GM12878 (cell line): Measurements from ENCODE around the gene OAF. TPM values are rescaled to one million over a fixed set of nuclear protein-coding genes. Genes with fewer than 3 reads are reported as not detected.

ENCODE experiments used
- ATAC-seq: fragments of 200-7000 bp; cut with Tn5 transposase; 3 replicates; pipeline ENCODE4 v1.9.1; 2020; ENCODE audit warnings: mild to moderate bottlenecking, moderate library complexity
- BruUV-seq: library from RNA; stranded (reverse); fragments of 400-500 nt; replicated peaks from 2 replicates; lab custom pipeline; 2021; lab: Mats Ljungman, UMichigan
- CTCF ChIA-PET: fragments of 300-600 bp; sonication (Branson Sonifier 250); formaldehyde crosslinking; extraction: SDS; loops from one replicate; lab custom pipeline; 2021; ENCODE audit warnings: inconsistent platforms; lab: Yijun Ruan, JAX
- POLR2A ChIA-PET: fragments of 350-600 bp; formaldehyde crosslinking; extraction: SDS; loops from one replicate; lab custom pipeline; 2021; ENCODE audit warnings: inconsistent platforms; lab: Charles Lee
- RAD21 ChIA-PET: fragments of 300-600 bp; sonication (Branson Sonifier 250); formaldehyde crosslinking; loops from one replicate; lab custom pipeline; 2023; ENCODE audit warnings: antibody characterized with exemption; ENCODE audit not compliant: unreplicated experiment; lab: Charles Lee
- SMC1A ChIA-PET: fragments of 300-600 bp; sonication (Branson Sonifier 250); formaldehyde crosslinking; loops from one replicate; lab custom pipeline; 2023; ENCODE audit not compliant: unreplicated experiment, uncharacterized antibody; lab: Charles Lee
- DNase-seq: peaks from one replicate; pipeline ENCODE4 v3.0.0-alpha.2; 2011; ENCODE audit warnings: low read depth, low spot score
- FAIRE-seq: peaks from 3 replicates; lab custom pipeline; 2011; peaks lifted over from hg19 to GRCh38; lab: Jason Lieb, UNC
- H2AFZ ChIP-seq: 2 replicates; pipeline ENCODE4 v1.6.0; 2011; ENCODE audit warnings: low read depth, low read length, control low read depth; ENCODE audit not compliant: control insufficient read depth
- H3K27ac ChIP-seq: 2 replicates; pipeline ENCODE4 v1.5.1; 2011; ENCODE audit warnings: control low read depth; ENCODE audit not compliant: control insufficient read depth, insufficient read depth
- H3K27me3 ChIP-seq, 2 experiments: replicated peaks in 1 of 2; 2 replicates each; pipeline versions ENCODE4 v1.6.0 to v1.6.1; 2011; ENCODE audit warnings: low read length in 1 of 2; ENCODE audit not compliant: control insufficient read depth in 2 of 2, insufficient read depth in 2 of 2
- H3K36me3 ChIP-seq, 2 experiments: 2 replicates each; pipeline ENCODE4 v1.5.1; 2011; ENCODE audit warnings: low read length in 1 of 2; ENCODE audit not compliant: control insufficient read depth in 2 of 2, insufficient read depth in 2 of 2
- H3K4me1 ChIP-seq: 2 replicates; pipeline ENCODE4 v1.6.1; 2011; ENCODE audit warnings: mild to moderate bottlenecking, low read length, moderate library complexity, mixed read lengths; ENCODE audit not compliant: control insufficient read depth, insufficient read depth
- H3K4me2 ChIP-seq: 2 replicates; pipeline ENCODE4 v1.6.0; 2011; ENCODE audit warnings: control low read depth; ENCODE audit not compliant: control insufficient read depth, insufficient read depth
- H3K4me3 ChIP-seq: fragments of 200-600 bp; sonication (generic); 2 replicates; pipeline ENCODE4 v1.5.1; 2016
- H3K79me2 ChIP-seq: 2 replicates; pipeline ENCODE4 v1.6.0; 2011; ENCODE audit warnings: low read length; ENCODE audit not compliant: control insufficient read depth, insufficient read depth
- H3K9ac ChIP-seq: 2 replicates; pipeline ENCODE4 v1.8.0; 2011; ENCODE audit warnings: low read length, control low read depth, mixed read lengths; ENCODE audit not compliant: control insufficient read depth, insufficient read depth
- H3K9me3 ChIP-seq: replicated peaks from 3 replicates; pipeline ENCODE4 v1.5.1; 2011; ENCODE audit warnings: mild to moderate bottlenecking, low read length; ENCODE audit not compliant: control insufficient read depth, insufficient read depth
- H4K20me1 ChIP-seq: 2 replicates; pipeline ENCODE4 v1.6.0; 2011; ENCODE audit not compliant: control insufficient read depth, insufficient read depth
- ETV6 ChIP-seq, 2 experiments: fragments of 450-650 bp in 1 of 2; IDR thresholded peaks in 1 of 2; conservative IDR thresholded peaks in 1 of 2; 2 replicates each; pipeline ENCODE4 v1.6.1; 2014; ENCODE audit warnings: antibody characterized with exemption in 1 of 2, borderline replicate concordance in 1 of 2, low read depth in 1 of 2, mild to moderate bottlenecking in 1 of 2, moderate library complexity in 1 of 2
- FOS ChIP-seq: IDR thresholded peaks from 3 replicates; pipeline ENCODE4 v1.6.1; 2011; ENCODE audit warnings: borderline replicate concordance; ENCODE audit not compliant: insufficient read length; ENCODE audit errors: extremely low read depth
- NFYB ChIP-seq: IDR thresholded peaks from 2 replicates; pipeline ENCODE4 v1.6.1; 2011; ENCODE audit warnings: low read depth, mild to moderate bottlenecking, low read length, improper control_type of control experiment, moderate library complexity; ENCODE audit not compliant: insufficient read depth
- ZNF687 ChIP-seq: fragments of 450-650 bp; IDR thresholded peaks from 2 replicates; pipeline ENCODE4 v1.6.1; 2017; ENCODE audit warnings: mild to moderate bottlenecking, moderate library complexity
- WGBS: methylation state at CpG from one replicate; pipeline ENCODE4 v1.1.6; 2016; ENCODE audit warnings: low lambda C conversion rate; ENCODE audit not compliant: insufficient replicate concordance, insufficient coverage; ENCODE audit errors: missing lambda C conversion rate; 5-methylcytosine and 5-hydroxymethylcytosine counted together
- in situ Hi-C: fragments of 300-500 bp; cut with MboI; formaldehyde crosslinking; loops from 9 replicates; pipeline ENCODE4 v1.14.3; 2018; ENCODE audit warnings: mixed read lengths
- intact Hi-C: fragments of 100-400 bp; cut with micrococcal nuclease; formaldehyde crosslinking; loops from one replicate; pipeline ENCODE4 v1.14.2; 2022; ENCODE audit not compliant: unreplicated experiment
- polyA plus RNA-seq, 11 experiments: library from polyadenylated mRNA; depleted of rRNA in 4 of 11; unstranded in 6 of 11; stranded (reverse) in 5 of 11; fragments of >200 nt; fragmentation: Nextera tagmentation in 4 of 11; fragmentation: Illumina TruSeq in 1 of 11; extraction: Ambion mirVana in 4 of 11; extraction: Trizol in 1 of 11; gene quantifications; 1 replicate in 1 of 11; 2 replicates in 10 of 11; pipeline versions ENCODE4 v1.2.1 to v1.2.3, GENCODE V29; 2011 to 2016; ENCODE audit warnings: inconsistent platforms in 2 of 11, missing spikeins in 2 of 11, low read depth in 1 of 11
- total RNA-seq, 4 experiments: library from RNA; depleted of rRNA in 3 of 4; stranded (reverse); fragments of >200 nt in 3 of 4; fragmentation: Illumina TruSeq in 1 of 4; extraction: Trizol in 1 of 4; gene quantifications; 2 replicates each; pipeline versions ENCODE4 v1.2.1 to v1.2.3, GENCODE V29; 2013 to 2021

The OAF gene
- total and polyA plus RNA-seq, 10 of the 15 experiments (the other 5 are each of a cell fraction or from before 2014, with no cell fraction given), result 0.10 to 4.7 (median 1.1) TPM

GRCh38 chr11:120268686-120269085 is 57.9 kb downstream of the OAF start:
- in situ Hi-C loops, result no loop called here
- no peaks in the 10 kb centered on the region; the same call in 2 of the 3 replicates for H3K9me3 ChIP-seq
- no peaks in the 10 kb centered on the region for H3K36me3 ChIP-seq
- FAIRE-seq, result no peak
- ChIA-PET SMC1A (interaction anchor here (0.9 to 1.6 kb wide), 5 partner anchors 12 to 39 kb away, joined by 3 to 5 read pairs (median 5); no protein-coding TSS in a partner anchor), CTCF (interaction anchor here (1.0 to 2.8 kb wide), 5 partner anchors 9 to 34 kb away, joined by 3 to 18 read pairs (median 5); no protein-coding TSS in a partner anchor), RAD21 (interaction anchor here (0.7 to 1.0 kb wide), 2 partner anchors 22 to 389 kb away, joined by 3 read pairs; no protein-coding TSS in a partner anchor), POLR2A (no interaction called here)
- intact Hi-C loops, result no loop called here
- 14% methylated on average over 5 of the region's 5 CpGs for WGBS
- no peak overlapping the region for H2AFZ ChIP-seq
- no peaks in the 10 kb centered on the region for H3K4me1 ChIP-seq
- no peak for ATAC-seq
- no peak overlapping the region for H3K4me3 ChIP-seq
- H3K27me3 ChIP-seq, result no peaks in the 10 kb centered on the region; a peak in 3 of 4 replicates
- H3K27ac ChIP-seq, result no peak overlapping the region
- DNase-seq, result no peak
- no TSS peak for BruUV-seq
- TF ChIP-seq NFYB (no peak), FOS (no peak), ETV6 (conservative IDR thresholded peaks at IDR 0.05 in 1 of 2, IDR thresholded peaks at IDR 0.05 in 1 of 2; ENCODE audit: borderline replicate concordance in 1 of 2, low read depth in 1 of 2) (no peak), ZNF687 (no peak)
- H4K20me1 ChIP-seq, result no peaks in the 10 kb centered on the region; the same call in 1 of the 2 replicates
- H3K9ac ChIP-seq, result no peak overlapping the region
- no peaks in the 10 kb centered on the region for H3K79me2 ChIP-seq
- no peak overlapping the region for H3K4me2 ChIP-seq
